ENCODE measurements around the gene SNX24. TPM values are rescaled to one million over a fixed set of nuclear protein-coding genes. Genes with fewer than 3 reads are reported as not detected.
A peak's percentile ranks its signal among the peaks of the same experiment; 100 is the strongest.
"Not testable (repeated sequence)": the region's sequence is repeated elsewhere in the genome, so short reads cannot be mapped to it uniquely, and the experiment has no call there.

The SNX24 gene
- polyA plus RNA-seq, 4 donors = 7.7 to 33.7 (median 27.2) TPM

DNA sequence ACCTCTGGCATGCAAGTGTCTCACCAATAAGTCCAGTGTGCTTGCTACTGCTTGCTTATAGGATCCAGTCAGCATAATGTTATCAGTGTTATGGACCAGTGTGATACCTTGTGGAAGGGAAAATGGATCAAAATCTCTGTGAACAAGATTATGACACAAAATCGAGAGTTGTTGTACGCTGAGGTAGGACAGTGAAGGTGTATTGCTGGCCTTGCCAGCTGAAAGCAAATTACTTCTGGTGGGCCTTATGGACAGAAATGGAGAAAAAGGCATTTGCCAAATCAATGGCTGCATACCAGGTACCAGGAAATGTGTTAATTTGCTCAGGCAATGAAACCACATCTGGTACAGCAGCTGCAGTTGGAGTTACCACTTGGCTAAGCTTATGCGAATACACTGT lies 128.8 kb downstream of the SNX24 start:
- not testable (repeated sequence) for H3K4me1 ChIP-seq (ENCODE audit: control insufficient read depth in 3 of 3, insufficient read depth in 2 of 3, low read depth in 1 of 3, low read length in 2 of 3); H3K36me3 ChIP-seq (ENCODE audit: control insufficient read depth in 3 of 3, insufficient read depth in 2 of 3, low read depth in 1 of 3, low read length in 3 of 3); FAIRE-seq; H3K9me3 ChIP-seq (ENCODE audit: control insufficient read depth in 2 of 2, insufficient read depth in 1 of 2, low read depth in 1 of 2, low read length in 1 of 2); DNase-seq; H3K27me3 ChIP-seq (ENCODE audit: control insufficient read depth in 3 of 3, insufficient read depth in 3 of 3, low read length in 3 of 3); H3K4me3 ChIP-seq (ENCODE audit: low read depth in 1 of 3, low read length in 3 of 3); H3K27ac ChIP-seq (ENCODE audit: low read depth in 1 of 3, low read length in 2 of 3)
- WGBS, 3 donors = 94 to 98% (median 97%) methylated on average over 3 of the region's 3 CpGs

- Histone ChIP-seq H3K27ac (ENCODE audit: low read depth in 1 of 3, low read length in 2 of 3) (no peak overlapping the region), H3K36me3 (ENCODE audit: control insufficient read depth in 3 of 3, insufficient read depth in 2 of 3, low read depth in 1 of 3, low read length in 3 of 3) (no peaks in the 10 kb centered on the region), H3K27me3 (ENCODE audit: control insufficient read depth in 3 of 3, insufficient read depth in 3 of 3, low read length in 3 of 3) (no peaks in the 10 kb centered on the region), H3K4me3 (ENCODE audit: low read depth in 1 of 3, low read length in 3 of 3) (no peak overlapping the region), H3K9me3 (ENCODE audit: control insufficient read depth in 2 of 2, insufficient read depth in 1 of 2, low read depth in 1 of 2, low read length in 1 of 2) (no peaks in the 10 kb centered on the region), H3K4me1 (ENCODE audit: control insufficient read depth in 3 of 3, insufficient read depth in 2 of 3, low read depth in 1 of 3, low read length in 2 of 3) (no peaks in the 10 kb centered on the region)
- no peak for DNase-seq
- 65 to 81% (median 80%) methylated on average over 2 of the region's 2 CpGs for WGBS, 3 donors
- FAIRE-seq = no peak
Measured at GRCh38 chr5:122977319-122977718, 131.9 kb downstream of the SNX24 start.

GRCh38 chr5:122978068-122978467 lies 132.7 kb downstream of the SNX24 start:
- 45 to 60% (median 51%) methylated on average over 2 of the region's 2 CpGs for WGBS, 3 donors
- Histone ChIP-seq H3K27me3 (ENCODE audit: control insufficient read depth in 3 of 3, insufficient read depth in 3 of 3, low read length in 3 of 3) (no peaks in the 10 kb centered on the region), H3K36me3 (ENCODE audit: control insufficient read depth in 3 of 3, insufficient read depth in 2 of 3, low read depth in 1 of 3, low read length in 3 of 3) (no peaks in the 10 kb centered on the region), H3K4me1 (ENCODE audit: control insufficient read depth in 3 of 3, insufficient read depth in 2 of 3, low read depth in 1 of 3, low read length in 2 of 3) (no peaks in the 10 kb centered on the region), H3K4me3 (ENCODE audit: low read depth in 1 of 3, low read length in 3 of 3) (no peak overlapping the region), H3K9me3 (ENCODE audit: control insufficient read depth in 2 of 2, insufficient read depth in 1 of 2, low read depth in 1 of 2, low read length in 1 of 2) (no peaks in the 10 kb centered on the region), H3K27ac (ENCODE audit: low read depth in 1 of 3, low read length in 2 of 3) (no peak overlapping the region)
- peak in 1 of 2 donors; percentile 11 for DNase-seq
- FAIRE-seq = peak; percentile 59

DNA sequence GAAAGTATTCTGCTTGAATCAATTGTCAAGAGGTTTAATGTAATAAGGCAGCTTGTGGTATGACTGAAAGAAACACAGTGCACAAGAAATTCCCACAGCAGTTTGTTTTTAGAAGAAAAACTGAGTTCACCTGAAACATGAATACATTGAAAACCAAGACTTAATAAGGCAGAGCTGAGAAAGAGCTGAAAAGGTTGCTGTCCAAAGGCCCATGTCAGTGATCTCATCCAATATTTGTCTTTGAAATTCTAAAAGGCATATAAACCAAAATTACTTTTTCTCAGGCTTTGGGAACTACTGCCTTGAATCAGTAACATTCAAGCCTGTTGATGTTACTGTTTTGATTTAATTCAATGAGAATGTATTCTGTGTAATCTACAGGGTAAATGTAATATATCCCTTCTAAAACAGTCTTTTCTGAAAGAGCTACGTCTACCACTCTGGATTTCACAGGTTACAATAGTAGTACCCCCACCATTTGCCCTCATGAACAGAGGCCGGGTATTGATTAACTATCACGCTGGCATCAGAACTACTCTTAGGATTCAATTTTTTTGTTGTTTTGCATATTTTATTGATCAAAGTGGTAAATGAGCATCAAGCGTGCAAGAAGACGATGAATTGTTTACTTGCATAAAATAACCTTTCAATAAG lies 133.4 kb downstream of the SNX24 start:
- 79 to 97% (median 91%) methylated on average over 5 of the region's 5 CpGs for WGBS, 3 donors
- H3K27ac ChIP-seq (ENCODE audit: low read depth in 1 of 3, low read length in 2 of 3) = no peak overlapping the region
- no peak for DNase-seq

DNA sequence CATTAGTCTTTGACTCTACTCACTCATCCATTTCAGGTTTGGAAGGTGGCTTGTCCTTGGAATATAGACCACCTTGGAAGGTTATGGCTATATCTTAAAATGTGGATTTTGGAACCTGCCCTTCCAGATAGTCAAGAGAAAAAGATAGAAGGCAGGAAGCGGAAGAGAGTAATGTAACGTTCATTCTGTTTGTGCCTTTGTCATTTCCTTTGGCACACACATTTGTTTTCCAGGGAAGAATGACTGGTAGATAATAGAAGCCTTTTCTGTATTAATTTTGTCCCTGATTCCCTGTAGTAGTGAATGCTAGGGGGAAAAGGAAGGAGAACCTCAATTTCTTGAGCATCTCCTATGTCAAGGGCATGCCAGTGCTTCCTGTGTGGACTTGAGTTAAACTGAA lies 136.4 kb downstream of the SNX24 start:
- WGBS, 3 donors = 47 to 79% (median 69%) methylated on average over 2 of the region's 2 CpGs
- H3K4me3 ChIP-seq (ENCODE audit: low read depth in 1 of 3, low read length in 3 of 3) = no peak overlapping the region
- H3K27me3 ChIP-seq (ENCODE audit: control insufficient read depth in 3 of 3, insufficient read depth in 3 of 3, low read length in 3 of 3) = no peaks in the 10 kb centered on the region

More for the DNA sequence above, 133.4 kb downstream of the SNX24 start:
- no peak for FAIRE-seq
- Histone ChIP-seq H3K9me3 (ENCODE audit: control insufficient read depth in 2 of 2, insufficient read depth in 1 of 2, low read depth in 1 of 2, low read length in 1 of 2) (no peaks in the 10 kb centered on the region), H3K36me3 (ENCODE audit: control insufficient read depth in 3 of 3, insufficient read depth in 2 of 3, low read depth in 1 of 3, low read length in 3 of 3) (no peaks in the 10 kb centered on the region), H3K27me3 (ENCODE audit: control insufficient read depth in 3 of 3, insufficient read depth in 3 of 3, low read length in 3 of 3) (no peaks in the 10 kb centered on the region), H3K4me1 (ENCODE audit: control insufficient read depth in 3 of 3, insufficient read depth in 2 of 3, low read depth in 1 of 3, low read length in 2 of 3) (no peaks in the 10 kb centered on the region), H3K4me3 (ENCODE audit: low read depth in 1 of 3, low read length in 3 of 3) (no peak overlapping the region)

GRCh38 chr5:122982376-122982775 lies 137.0 kb downstream of the SNX24 start:
- WGBS, 3 donors = 0 to 48% (median 4%) methylated on average over 1 of the region's 1 CpG

More for the DNA sequence above, 136.4 kb downstream of the SNX24 start:
- Histone ChIP-seq H3K4me1 (ENCODE audit: control insufficient read depth in 3 of 3, insufficient read depth in 2 of 3, low read depth in 1 of 3, low read length in 2 of 3) (no peaks in the 10 kb centered on the region), H3K9me3 (ENCODE audit: control insufficient read depth in 2 of 2, insufficient read depth in 1 of 2, low read depth in 1 of 2, low read length in 1 of 2) (no peaks in the 10 kb centered on the region), H3K36me3 (ENCODE audit: control insufficient read depth in 3 of 3, insufficient read depth in 2 of 3, low read depth in 1 of 3, low read length in 3 of 3) (no peaks in the 10 kb centered on the region), H3K27ac (ENCODE audit: low read depth in 1 of 3, low read length in 2 of 3) (no peak overlapping the region)
- no peak for DNase-seq
- no peak for FAIRE-seq

DNA sequence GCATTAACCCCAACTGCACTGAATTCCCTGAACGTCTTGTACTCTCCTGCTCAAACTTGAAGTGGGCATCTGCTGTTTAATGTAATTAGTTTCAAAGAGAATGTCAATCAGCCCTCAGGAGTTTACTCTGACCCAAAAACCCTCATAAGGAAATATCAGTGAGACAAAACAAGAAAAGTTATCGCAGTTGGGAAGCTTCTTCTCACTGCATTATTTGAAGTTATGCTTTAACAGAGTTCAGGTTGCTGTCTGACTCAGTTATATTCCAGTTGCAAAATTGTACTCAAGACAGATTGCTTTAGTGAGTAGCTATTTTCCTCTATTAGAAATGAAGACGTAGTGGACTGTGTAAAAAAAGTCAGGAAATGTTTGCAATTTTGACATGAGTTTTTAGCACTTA lies 139.0 kb downstream of the SNX24 start:
- 87 to 93% (median 89%) methylated on average over 3 of the region's 3 CpGs for WGBS, 3 donors
- no peaks in the 10 kb centered on the region for H3K9me3 ChIP-seq (ENCODE audit: control insufficient read depth in 2 of 2, insufficient read depth in 1 of 2, low read depth in 1 of 2, low read length in 1 of 2)
- H3K4me3 ChIP-seq (ENCODE audit: low read depth in 1 of 3, low read length in 3 of 3) = no peak overlapping the region
- DNase-seq = no peak
- no peak for FAIRE-seq
- H3K36me3 ChIP-seq (ENCODE audit: control insufficient read depth in 3 of 3, insufficient read depth in 2 of 3, low read depth in 1 of 3, low read length in 3 of 3) = no peaks in the 10 kb centered on the region
- no peaks in the 10 kb centered on the region for H3K27me3 ChIP-seq (ENCODE audit: control insufficient read depth in 3 of 3, insufficient read depth in 3 of 3, low read length in 3 of 3)
- no peak overlapping the region for H3K27ac ChIP-seq (ENCODE audit: low read depth in 1 of 3, low read length in 2 of 3)
- no peaks in the 10 kb centered on the region for H3K4me1 ChIP-seq (ENCODE audit: control insufficient read depth in 3 of 3, insufficient read depth in 2 of 3, low read depth in 1 of 3, low read length in 2 of 3)

More at GRCh38 chr5:122982376-122982775, 137.0 kb downstream of the SNX24 start:
- FAIRE-seq = no peak
- Histone ChIP-seq H3K4me3 (ENCODE audit: low read depth in 1 of 3, low read length in 3 of 3) (no peak overlapping the region), H3K27ac (ENCODE audit: low read depth in 1 of 3, low read length in 2 of 3) (no peak overlapping the region), H3K4me1 (ENCODE audit: control insufficient read depth in 3 of 3, insufficient read depth in 2 of 3, low read depth in 1 of 3, low read length in 2 of 3) (no peaks in the 10 kb centered on the region), H3K27me3 (ENCODE audit: control insufficient read depth in 3 of 3, insufficient read depth in 3 of 3, low read length in 3 of 3) (no peaks in the 10 kb centered on the region), H3K36me3 (ENCODE audit: control insufficient read depth in 3 of 3, insufficient read depth in 2 of 3, low read depth in 1 of 3, low read length in 3 of 3) (no peaks in the 10 kb centered on the region), H3K9me3 (ENCODE audit: control insufficient read depth in 2 of 2, insufficient read depth in 1 of 2, low read depth in 1 of 2, low read length in 1 of 2) (no peaks in the 10 kb centered on the region)
- no peak for DNase-seq

GRCh38 chr5:122985006-122985700 lies 139.7 kb downstream of the SNX24 start:
- Histone ChIP-seq H3K27me3 (ENCODE audit: control insufficient read depth in 3 of 3, insufficient read depth in 3 of 3, low read length in 3 of 3) (no peaks in the 10 kb centered on the region), H3K36me3 (ENCODE audit: control insufficient read depth in 3 of 3, insufficient read depth in 2 of 3, low read depth in 1 of 3, low read length in 3 of 3) (no peaks in the 10 kb centered on the region), H3K9me3 (ENCODE audit: control insufficient read depth in 2 of 2, insufficient read depth in 1 of 2, low read depth in 1 of 2, low read length in 1 of 2) (no peaks in the 10 kb centered on the region), H3K4me1 (ENCODE audit: control insufficient read depth in 3 of 3, insufficient read depth in 2 of 3, low read depth in 1 of 3, low read length in 2 of 3) (no peaks in the 10 kb centered on the region), H3K27ac (ENCODE audit: low read depth in 1 of 3, low read length in 2 of 3) (no peak overlapping the region), H3K4me3 (ENCODE audit: low read depth in 1 of 3, low read length in 3 of 3) (no peak overlapping the region)
- no peak for DNase-seq
- WGBS, 3 donors = 69 to 78% (median 74%) methylated on average over 4 of the region's 4 CpGs
- no peak for FAIRE-seq

Measured in small intestine (tissue), 7 donors.